SIG-M5 treated with dmso at 0.1 percent for 504 hours (cell line): ENCODE results near the gene GUCY2C.
A peak's percentile ranks its signal among the peaks of the same experiment; 100 is the strongest.
"Not testable (repeated sequence)": the region's sequence is repeated elsewhere in the genome, so short reads cannot be mapped to it uniquely, and the experiment has no call there.

Source experiments
- DNase-seq: peaks from one replicate; lab custom pipeline; 2025; ENCODE audit not compliant: unreplicated experiment; lab: John Stamatoyannopoulos, UW

Gene GUCY2C

GRCh38 chr12:14682231-14682630 lies 14.2 kb downstream of the GUCY2C start:
- DNase-seq, result not testable (repeated sequence)

DNA sequence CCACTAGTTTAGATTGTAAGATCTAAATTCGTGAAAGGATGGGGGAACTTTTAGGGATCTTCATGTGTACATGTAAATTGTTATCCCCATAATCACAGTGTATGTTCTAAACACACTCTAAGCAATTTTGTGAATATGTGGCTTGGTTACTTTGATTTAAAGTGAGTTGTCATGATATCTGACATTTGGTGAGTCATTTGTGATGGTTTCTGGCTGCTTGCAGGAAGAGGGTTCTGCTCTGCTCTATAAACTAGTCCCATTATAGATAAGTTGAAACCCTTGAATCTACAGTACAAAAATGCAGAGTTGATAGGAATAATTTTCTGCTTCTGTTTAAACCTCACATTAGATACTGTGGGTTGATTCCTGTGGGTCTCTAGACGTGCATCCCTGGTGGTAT lies 14.8 kb downstream of the GUCY2C start:
- DNase-seq, result no peak

- no peak for DNase-seq
Observed at GRCh38 chr12:14681190-14681589, 15.2 kb downstream of the GUCY2C start.

DNA sequence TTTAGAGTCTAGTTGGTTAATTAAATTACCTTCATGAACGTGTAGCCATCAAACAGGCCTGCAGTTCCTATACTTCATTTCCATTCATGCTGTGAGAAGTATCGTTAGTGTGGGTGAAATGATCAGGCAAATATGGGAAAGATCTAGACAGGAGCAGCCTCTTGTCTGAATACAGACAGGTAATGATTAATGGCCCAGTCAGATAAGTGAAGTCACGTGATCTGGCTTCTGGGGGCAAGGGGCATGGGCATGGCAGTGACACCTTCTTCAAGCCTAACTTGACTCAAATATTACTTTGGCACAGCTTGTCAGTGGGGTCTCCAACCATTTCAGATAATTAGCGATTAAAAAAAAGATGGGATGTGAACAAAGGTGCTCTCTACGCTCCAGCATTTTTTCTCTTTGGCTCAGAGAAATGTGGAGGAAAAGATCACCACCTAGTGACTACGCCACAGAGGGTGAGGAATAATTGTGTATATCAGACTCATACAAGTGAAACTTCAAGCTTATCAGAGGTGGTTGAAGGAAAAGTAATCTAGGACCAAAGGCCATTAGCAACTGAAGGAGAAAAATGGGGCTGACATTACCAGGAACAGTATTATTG lies 17.8 kb downstream of the GUCY2C start:
- no peak for DNase-seq

GRCh38 chr12:14668591-14668990 lies 27.8 kb downstream of the GUCY2C start:
- DNase-seq, result no peak

DNA sequence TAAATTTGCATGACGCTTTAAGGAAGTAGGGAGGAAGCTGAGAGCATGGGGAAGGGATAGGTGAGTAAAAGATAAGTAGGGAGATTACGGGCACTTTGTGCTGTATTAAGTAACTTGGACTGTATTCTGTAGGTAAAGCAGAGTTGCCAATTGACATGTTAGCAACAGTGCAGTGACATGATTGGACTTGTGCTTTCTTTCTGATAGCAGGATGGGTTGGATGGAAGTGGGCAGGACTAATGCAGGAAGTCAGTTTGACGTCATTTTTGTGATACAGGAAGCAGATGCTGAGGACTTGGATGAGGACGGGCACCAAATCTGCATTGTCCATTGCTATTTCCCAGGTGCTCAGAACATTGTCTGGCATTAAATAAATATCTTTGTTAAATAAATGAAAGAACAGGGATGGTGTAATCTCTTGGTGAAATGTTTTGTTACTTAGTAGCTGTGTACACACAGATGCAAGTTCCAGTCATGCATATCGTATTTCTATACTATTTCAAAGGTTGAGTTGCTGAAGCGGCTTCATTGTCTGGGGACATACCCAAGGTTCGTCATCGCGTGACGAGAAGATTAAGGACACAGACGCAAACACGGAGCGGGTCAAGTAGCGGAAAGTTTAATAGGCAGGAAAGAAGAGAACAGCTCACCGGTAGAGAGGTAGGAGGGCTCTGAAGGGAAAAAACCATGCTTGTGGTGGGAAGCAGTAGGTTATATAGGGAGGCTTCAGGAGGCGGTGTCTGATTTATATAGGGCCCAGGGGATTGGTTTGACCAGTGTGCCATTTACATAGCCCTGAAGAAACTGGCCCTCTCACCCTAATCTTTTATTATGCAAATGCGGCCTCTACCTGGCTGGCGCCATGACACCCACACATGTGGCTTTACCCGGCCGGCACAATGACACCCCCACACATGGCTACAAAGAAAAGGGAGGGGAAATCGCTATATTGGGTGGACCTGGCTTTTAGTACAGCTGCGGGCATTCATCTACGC lies 30.7 kb downstream of the GUCY2C start:
- DNase-seq, result no peak

- peak; percentile 47 for DNase-seq
Observed at GRCh38 chr12:14664434-14665023, 31.9 kb downstream of the GUCY2C start.

GRCh38 chr12:14663002-14663401 lies 33.4 kb downstream of the GUCY2C start:
- no peak for DNase-seq

- no peak for DNase-seq
Observed at GRCh38 chr12:14656846-14657245, 39.6 kb downstream of the GUCY2C start.

DNA sequence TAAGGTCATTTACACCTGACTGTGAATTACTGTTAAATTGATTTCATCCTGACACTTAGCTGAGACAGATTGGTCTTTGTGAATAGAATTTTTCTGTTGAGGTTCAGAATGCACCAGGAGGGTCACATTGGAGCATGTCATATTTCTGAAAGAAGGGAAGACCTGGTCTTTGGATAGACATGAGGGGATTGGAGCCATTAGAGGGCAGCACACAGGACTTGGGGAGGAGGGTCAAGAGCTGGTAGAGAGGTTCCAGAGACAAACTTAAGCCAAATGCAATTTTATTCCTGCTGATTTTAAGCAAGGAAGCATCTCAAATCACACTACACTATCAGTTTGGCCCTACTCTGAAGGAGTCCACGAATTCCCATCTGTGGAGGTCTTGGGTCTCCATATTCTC lies 41.1 kb downstream of the GUCY2C start:
- no peak for DNase-seq

DNA sequence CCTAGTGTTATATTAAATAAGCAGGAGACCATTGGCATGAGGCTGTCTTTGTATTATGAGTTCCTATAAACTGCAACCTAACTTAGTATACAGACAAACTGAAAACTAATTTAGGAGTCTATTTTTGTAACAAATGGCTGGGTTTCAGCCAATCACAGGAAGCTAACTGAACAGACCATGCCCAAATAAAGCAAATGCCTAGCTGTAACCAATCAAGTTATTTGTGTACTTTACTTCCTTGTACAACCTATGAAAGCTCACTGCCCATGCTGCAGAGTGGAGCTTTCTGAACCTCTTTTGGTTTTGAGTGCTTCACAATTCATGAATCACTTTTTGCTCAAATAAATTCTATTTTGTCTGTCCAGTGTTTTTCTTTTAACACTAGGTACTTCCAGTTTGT lies 41.6 kb downstream of the GUCY2C start:
- no peak for DNase-seq

DNA sequence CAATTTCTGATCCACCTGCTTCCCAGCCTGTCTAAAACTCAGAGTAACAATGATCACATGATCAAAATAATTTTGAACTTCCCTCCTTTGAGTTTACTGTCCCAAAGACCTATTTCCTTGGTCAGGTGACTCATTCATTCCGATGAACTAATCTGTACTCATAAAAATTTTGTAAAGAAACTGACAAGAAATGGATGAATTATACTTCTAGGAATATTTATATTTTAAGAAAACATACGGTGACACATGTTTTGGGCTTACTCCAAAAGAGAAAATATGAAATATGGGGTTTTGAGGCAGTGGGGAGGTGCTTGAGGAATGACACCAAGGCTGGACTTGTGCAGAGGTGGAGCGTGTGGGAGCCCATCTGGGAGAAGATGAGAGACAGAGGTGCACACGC lies 42.0 kb downstream of the GUCY2C start:
- DNase-seq, result no peak

- no peak for DNase-seq
Observed at GRCh38 chr12:14652483-14652882, 43.9 kb downstream of the GUCY2C start.

DNA sequence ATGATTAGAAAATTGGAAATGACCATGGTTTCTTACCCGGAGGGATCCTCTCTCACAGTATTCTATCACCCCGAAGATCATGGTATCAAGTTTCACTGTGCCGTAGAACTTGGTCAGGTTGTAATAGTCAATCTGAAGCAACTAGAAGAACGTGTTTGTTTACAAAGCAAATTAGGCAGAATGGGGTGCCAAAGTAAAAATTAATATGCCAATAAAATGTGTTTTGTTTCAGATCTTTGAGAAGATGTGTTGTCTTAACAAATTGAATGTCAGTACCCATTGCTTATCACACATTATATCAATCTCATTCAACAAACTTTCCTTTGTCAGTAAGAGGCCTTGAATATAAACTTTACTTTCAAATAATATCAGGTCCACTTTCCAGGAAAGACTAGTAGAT lies 45.0 kb downstream of the GUCY2C start:
- no peak for DNase-seq

- DNase-seq, result no peak
Observed at GRCh38 chr12:14650789-14651188, 45.6 kb downstream of the GUCY2C start.

DNA sequence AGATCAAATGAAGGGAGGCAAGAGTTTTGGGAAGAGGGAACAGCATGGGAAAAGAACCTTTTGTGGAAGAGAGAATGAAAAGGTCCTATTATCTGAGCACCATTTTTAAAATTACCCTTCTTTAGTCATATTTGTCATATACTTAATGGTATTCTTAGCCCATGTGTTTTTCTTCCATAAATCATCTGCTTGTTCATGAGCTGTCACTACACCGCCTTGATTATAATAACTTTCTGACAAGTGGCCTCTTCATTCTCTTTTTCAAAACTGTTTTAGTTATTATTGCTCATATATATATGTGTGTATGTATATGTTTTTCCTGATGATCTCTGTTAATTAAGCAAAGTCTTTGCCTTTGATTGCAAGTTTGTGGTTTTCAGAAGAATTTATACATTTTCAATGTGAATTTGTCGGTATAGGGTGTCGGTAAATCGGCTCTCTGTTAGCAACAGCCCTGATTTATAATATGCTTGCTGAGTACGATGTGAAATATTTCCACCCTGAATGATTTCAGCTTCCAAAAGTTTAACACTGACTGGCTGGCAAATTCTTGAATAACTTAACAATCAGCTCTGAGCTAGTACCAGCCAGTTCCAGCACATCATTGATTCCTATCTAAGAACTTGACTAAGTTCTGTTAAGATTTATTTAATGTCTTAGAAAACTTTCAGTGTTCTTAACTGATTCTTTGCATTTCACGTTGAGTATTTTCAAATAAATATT lies 49.2 kb downstream of the GUCY2C start:
- DNase-seq, result no peak

- DNase-seq, result no peak
Observed at GRCh38 chr12:14643251-14643650, 53.1 kb downstream of the GUCY2C start.

DNA sequence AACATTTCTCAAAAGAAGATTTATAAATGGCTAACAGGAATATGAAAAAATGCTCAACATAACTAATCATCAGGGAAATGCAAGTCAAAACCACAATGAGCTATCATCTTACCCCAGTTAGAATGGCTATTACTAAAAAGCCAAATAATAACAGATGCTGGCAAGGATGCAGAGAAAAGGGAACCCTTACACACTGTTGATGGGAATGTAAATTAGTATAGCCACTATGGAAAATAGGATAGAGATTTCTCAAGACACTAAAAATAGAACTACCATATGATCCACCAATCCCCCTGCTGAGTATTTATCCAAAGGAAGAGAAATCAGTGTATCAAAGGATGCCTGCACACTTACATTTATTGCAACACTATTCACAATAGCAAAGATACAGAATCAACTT lies 58.3 kb downstream of the GUCY2C start:
- DNase-seq, result no peak

GRCh38 chr12:14635776-14636175 lies 60.6 kb downstream of the GUCY2C start:
- DNase-seq, result no peak

- DNase-seq, result no peak
Observed at GRCh38 chr12:14630793-14631192, 65.6 kb downstream of the GUCY2C start.
